Measurements from ENCODE around the gene LYVE1.

DNA sequence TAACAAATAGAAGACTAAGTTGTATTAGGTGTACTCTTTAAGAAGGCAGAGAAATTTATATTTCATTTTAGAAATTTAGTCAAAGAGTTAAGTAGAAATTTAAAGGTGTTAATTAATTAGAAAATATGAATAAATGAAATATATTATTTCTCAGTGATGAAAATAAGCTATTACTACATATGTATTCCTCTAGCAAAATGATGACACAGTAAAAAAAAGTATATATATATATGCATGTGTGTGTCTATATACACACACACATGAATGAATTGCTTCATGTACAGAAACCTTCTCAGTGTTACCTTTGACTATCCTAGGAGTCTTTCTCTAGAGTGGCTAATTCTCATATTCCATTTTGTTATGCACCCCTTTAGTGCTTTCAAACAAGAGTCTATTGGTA, 35.1 kb downstream of the LYVE1 start:
- TF ChIP-seq, protein P1, sequence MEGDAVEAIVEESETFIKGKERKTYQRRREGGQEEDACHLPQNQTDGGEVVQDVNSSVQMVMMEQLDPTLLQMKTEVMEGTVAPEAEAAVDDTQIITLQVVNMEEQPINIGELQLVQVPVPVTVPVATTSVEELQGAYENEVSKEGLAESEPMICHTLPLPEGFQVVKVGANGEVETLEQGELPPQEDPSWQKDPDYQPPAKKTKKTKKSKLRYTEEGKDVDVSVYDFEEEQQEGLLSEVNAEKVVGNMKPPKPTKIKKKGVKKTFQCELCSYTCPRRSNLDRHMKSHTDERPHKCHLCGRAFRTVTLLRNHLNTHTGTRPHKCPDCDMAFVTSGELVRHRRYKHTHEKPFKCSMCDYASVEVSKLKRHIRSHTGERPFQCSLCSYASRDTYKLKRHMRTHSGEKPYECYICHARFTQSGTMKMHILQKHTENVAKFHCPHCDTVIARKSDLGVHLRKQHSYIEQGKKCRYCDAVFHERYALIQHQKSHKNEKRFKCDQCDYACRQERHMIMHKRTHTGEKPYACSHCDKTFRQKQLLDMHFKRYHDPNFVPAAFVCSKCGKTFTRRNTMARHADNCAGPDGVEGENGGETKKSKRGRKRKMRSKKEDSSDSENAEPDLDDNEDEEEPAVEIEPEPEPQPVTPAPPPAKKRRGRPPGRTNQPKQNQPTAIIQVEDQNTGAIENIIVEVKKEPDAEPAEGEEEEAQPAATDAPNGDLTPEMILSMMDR (IDR thresholded peaks at IDR 0.05) = no peak
- no peak for TF ChIP-seq POLR2A (IDR thresholded peaks at IDR 0.05)
